Fibroblast of villous mesenchyme (primary cell): ENCODE measurements around the gene OPRL1. TPM values are rescaled to one million over a fixed set of nuclear protein-coding genes. Genes with fewer than 3 reads are reported as not detected.
"Not testable (repeated sequence)": the region's sequence is repeated elsewhere in the genome, so short reads cannot be mapped to it uniquely, and the experiment has no call there.

Experiments
- DNase-seq: peaks from one replicate; pipeline ENCODE4 v3.0.0-alpha.2; 2010; ENCODE audit warnings: low read depth
- H3K4me3 ChIP-seq: 2 replicates; pipeline ENCODE4 v1.5.1; 2011; ENCODE audit warnings: low read depth, mild to moderate bottlenecking, low read length
- CTCF ChIP-seq: IDR thresholded peaks from 2 replicates; pipeline ENCODE4 v1.5.1; 2012; ENCODE audit warnings: low read depth, mild to moderate bottlenecking, low read length; ENCODE audit not compliant: insufficient read depth
- total RNA-seq: library from RNA; depleted of rRNA; stranded (reverse); fragments of >200 nt; gene quantifications from 2 replicates; pipeline ENCODE4 v1.2.3, GENCODE V29; 2012

The OPRL1 gene
- total RNA-seq, 1 donor: 1.7 TPM

GRCh38 chr20:64115171-64115911 lies 35.5 kb downstream of the OPRL1 start:
- no peak overlapping the region for H3K4me3 ChIP-seq
- no peak for DNase-seq
- TF ChIP-seq CTCF: no peak

DNA sequence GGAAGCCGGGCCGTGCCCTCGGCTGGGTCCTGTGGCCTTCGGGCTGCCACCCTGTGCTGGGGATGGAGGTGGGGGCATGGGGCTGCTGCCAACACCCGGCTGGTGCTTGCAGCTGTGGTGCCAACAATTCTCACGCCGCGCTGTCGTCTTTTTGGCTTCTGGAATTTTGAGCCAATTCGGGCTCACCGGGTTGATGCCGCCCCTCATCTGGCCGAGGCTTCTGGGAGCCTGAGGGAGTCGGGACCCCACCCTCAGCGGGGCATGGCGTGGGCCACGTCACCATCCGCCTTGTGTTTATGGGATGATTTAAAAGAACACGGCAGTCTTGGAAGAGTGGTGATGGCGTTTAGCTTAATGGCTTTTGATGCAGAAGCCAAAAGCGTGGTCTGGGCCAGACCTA lies 36.1 kb downstream of the OPRL1 start:
- TF ChIP-seq CTCF: no peak
- H3K4me3 ChIP-seq: no peak overlapping the region
- DNase-seq: no peak

DNA sequence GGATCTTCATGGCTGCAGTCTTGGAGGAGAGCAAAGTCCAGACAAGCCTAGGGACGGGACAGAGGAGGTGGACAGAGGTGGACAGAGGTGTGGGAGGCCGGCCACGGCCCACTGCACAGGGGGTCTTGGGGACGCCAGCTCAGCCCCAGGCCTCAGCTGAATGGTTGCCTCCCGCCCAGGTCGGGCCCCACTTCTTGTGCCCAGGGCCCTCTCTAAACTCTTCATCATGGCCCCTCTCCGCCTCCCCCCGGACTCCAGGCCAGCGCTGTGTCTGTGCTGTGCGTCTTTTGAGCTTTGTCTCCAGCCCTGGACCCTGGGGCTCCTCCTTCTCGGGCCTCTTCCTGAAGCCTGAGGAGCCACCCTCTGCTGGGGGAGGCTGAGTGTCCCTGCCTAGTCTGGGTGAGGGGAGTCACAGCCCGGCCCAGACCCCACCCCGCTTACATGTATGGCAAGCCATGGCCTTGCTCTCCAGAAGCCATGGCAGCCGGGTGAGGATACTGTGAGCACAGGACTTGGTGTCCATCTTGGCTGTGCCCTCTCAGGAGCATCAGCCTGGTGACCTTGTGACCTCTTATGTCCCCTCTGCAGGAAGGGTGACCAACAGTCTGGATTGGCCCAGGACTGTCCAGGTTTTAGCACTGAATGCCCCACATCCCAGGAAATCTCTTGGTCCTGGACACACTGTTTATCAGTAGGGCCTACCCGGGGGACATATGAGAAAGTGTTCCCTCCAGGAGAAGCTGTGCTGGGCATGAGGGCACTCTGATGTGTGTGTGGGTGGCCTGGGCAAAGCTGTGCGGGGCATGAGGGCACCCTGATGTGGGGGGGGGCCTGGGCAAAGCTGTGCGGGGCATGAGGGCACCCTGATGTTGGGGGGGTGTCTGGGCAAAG lies 36.9 kb downstream of the OPRL1 start:
- DNase-seq: no peak
- no peak overlapping the region for H3K4me3 ChIP-seq
- TF ChIP-seq CTCF: no peak

DNA sequence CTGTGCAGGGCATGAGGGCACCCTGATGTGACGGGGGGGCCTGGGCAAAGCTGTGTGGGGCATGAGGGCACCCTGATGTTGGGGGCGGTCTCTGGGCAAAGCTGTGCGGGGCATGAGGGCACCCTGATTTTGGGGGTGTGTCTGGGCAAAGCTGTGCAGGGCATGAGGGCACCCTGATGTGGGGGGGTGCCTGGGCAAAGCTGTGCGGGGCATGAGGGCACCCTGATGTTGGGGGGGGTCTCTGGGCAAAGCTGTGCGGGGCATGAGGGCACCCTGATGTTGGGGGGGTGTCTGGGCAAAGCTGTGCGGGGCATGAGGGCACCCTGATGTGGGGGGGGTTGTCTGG lies 37.5 kb downstream of the OPRL1 start:
- not testable (repeated sequence) for H3K4me3 ChIP-seq, DNase-seq

GRCh38 chr20:64119301-64119680 lies 39.4 kb downstream of the OPRL1 start:
- no peak for TF ChIP-seq CTCF
- no peak for DNase-seq
- H3K4me3 ChIP-seq: no peak overlapping the region

- TF ChIP-seq CTCF: no peak
- no peak for DNase-seq
- no peak overlapping the region for H3K4me3 ChIP-seq
Measured at GRCh38 chr20:64119681-64120341, 39.9 kb downstream of the OPRL1 start.

- no peak for TF ChIP-seq CTCF
- H3K4me3 ChIP-seq: no peak overlapping the region
- no peak for DNase-seq
Measured at GRCh38 chr20:64121586-64121985, 41.7 kb downstream of the OPRL1 start.

- DNase-seq, H3K4me3 ChIP-seq: not testable (repeated sequence)
Measured at GRCh38 chr20:64122927-64123326, 43.0 kb downstream of the OPRL1 start.

- not testable (repeated sequence) for DNase-seq
Measured at GRCh38 chr20:64123517-64123916, 43.6 kb downstream of the OPRL1 start.

More at GRCh38 chr20:64123517-64123916, 43.6 kb downstream of the OPRL1 start:
- not testable (repeated sequence) for H3K4me3 ChIP-seq
